GM19463 (cell line): ENCODE data around the gene F8.
"Not testable (repeated sequence)": the region's sequence is repeated elsewhere in the genome, so short reads cannot be mapped to it uniquely, and the experiment has no call there.

Experiments used
- ATAC-seq: cut with Tn5 transposase; IDR thresholded peaks from one replicate; pipeline ENCODE4 v1.9.1; 2021; ENCODE audit warnings: mild to moderate bottlenecking, moderate library complexity; ENCODE audit not compliant: unreplicated experiment

Gene F8

GRCh38 chrX:154987940-154988339 is 34.6 kb downstream of the F8 start:
- no peak for ATAC-seq

GRCh38 chrX:154986826-154987575 is 35.5 kb downstream of the F8 start:
- no peak for ATAC-seq

DNA sequence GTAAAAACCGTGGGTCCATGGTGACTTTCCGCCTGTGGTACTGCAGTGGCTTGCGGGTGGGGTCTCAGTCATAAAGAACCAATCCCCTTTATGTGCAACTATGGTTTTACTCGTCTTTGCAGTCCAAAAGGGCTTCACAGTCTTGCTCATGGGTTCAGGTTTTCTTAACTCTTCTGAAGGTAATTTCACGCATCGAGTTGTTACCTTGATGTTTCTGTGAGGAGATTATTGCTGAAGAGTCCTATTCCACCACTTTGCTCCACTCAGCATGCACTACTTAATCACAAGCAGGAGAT is 41.5 kb downstream of the F8 start:
- ATAC-seq = no peak

DNA sequence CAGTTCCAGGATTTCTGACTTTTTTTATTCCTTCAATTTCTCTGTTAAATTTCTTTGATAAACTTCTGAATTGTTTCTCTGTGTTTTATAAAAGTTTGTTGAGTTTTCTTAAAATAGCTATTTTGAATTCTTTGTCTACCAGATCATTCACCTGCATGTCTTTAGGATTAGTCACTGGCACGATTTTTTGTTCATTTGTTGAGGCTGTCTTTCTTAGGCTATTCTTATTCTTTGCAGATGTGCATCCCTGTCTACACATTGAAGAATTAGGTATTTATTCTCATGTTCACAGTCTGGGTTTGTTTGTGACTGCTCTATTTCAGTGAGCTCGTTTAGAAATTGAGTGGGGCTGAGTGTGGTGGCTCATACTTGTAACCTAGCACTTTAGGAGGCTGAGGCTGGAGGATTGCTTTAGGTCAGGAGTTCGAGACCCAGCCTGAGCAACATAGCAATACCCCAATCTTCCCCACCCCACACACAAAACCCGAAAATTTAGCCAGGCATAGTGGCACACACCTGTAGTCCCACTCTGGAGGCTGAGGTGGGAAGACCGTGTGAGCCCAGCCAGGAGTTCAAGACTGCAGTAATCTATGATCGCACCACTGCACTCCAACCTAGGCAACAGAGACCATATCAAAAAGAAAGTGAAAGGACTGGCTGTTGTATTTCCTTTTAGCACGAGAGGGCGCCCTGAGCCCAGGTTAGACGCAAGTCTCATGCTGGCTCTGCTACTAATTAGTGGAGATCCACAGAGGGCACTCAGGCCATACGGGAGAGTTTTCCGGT is 42.0 kb downstream of the F8 start:
- ATAC-seq = peak; percentile 99

- ATAC-seq = no peak
Measured at GRCh38 chrX:154979629-154980028, 42.9 kb downstream of the F8 start.

GRCh38 chrX:154968353-154968752 is 54.2 kb downstream of the F8 start:
- ATAC-seq = no peak

DNA sequence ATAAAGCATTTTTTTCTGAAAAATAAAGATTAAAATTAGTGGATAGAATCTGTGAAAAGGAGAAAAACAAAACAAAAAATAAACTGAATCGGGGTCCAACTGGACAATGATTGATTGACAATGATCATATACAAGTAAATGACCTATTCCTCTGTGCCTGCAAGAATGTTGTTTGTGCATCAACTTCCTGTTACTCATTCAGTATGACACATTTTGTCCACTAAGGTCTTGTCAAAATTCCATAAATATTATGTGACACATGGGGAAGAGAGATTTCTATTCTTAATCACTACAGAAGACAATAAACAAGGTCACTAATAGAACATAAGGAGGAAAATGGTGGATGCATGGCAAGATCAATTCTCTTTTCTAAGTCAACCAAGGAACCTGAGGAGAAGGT is 54.9 kb downstream of the F8 start:
- ATAC-seq = no peak

DNA sequence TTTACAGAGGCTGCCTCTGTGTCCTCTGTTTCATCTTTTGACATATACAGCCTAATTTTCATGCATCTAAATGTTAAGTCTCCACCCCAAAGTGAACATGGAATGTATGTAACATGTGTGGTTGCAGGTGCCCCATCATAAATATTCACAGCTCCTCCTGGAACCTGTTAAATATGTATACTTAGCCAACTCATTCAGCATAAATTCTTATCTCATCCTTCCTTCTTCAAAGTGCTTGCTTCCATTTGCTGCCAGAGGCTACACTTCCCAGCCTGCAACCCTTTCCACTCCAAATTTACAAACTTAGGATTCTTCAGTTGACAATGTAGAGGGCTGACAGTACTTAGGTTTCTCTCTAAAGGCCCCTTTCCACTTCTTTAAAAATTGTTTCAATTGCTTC is 60.6 kb downstream of the F8 start:
- no peak for ATAC-seq

- ATAC-seq = not testable (repeated sequence)
Measured at GRCh38 chrX:154955799-154956198, 66.7 kb downstream of the F8 start.

DNA sequence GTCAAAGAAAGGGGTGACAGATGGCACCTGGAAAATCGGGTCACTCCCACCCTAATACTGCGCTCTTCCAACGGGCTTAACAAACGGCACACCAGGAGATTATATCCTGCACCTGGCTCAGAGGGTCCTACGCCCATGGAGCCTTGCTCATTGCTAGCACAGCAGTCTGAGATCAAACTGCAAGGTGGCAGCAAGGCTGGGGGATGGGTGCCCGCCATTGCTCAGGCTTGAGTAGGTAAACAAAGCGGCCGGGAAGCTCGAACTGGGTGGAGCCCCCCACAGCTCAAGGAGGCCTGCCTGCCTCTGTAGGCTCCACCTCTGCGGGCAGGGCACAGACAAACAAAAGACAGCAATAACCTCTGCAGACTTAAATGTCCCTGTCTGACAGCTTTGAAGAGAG is 83.3 kb downstream of the F8 start:
- not testable (repeated sequence) for ATAC-seq

- not testable (repeated sequence) for ATAC-seq
Measured at GRCh38 chrX:154924771-154925170, 97.8 kb downstream of the F8 start.

- ATAC-seq = no peak
Measured at GRCh38 chrX:154918060-154918483, 104.5 kb downstream of the F8 start.

DNA sequence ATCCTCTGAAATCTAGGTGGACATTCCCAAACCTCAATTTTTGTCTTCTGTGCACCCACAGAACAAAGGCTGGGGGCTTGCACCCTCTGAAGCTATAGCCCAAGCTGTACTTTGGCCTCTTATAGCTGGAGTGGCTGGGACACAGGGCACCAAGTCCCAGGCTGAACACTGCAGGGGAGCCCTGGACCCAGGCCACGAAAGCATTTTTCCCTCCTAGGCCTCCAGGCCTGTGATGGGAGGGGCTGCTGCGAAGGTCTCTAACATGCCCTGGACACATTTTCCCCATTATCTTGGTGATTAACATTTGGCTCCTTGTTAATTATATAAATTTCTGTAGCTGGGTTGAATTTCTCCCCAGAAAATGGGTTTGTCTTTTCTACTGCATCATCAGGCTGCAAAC is 108.5 kb downstream of the F8 start:
- ATAC-seq = no peak

- ATAC-seq = not testable (repeated sequence)
Measured at GRCh38 chrX:154910528-154910927, 112.0 kb downstream of the F8 start.

GRCh38 chrX:154910048-154910447 is 112.5 kb downstream of the F8 start:
- not testable (repeated sequence) for ATAC-seq

DNA sequence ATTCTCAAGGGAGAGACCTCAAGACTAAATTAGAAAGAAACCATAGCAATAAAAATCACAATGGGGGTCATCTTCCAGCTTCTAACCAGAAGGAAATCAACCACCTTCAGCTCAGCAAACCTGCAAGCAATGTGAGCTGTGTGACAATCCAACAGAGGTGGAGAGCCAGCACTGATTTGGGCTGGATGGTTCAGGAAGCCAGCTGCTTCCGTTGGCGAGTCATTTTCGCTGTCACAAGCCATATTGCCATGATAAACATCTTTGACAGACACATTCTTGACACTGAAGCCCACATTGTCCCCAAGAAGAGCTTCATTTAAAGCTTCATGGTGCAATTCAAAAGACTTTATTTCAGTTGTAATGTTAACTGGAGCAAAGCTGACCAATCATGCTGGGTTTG is 113.7 kb downstream of the F8 start:
- no peak for ATAC-seq

GRCh38 chrX:154902408-154902807 is 120.1 kb downstream of the F8 start:
- ATAC-seq = no peak

- no peak for ATAC-seq
Measured at GRCh38 chrX:154900323-154900722, 122.2 kb downstream of the F8 start.

GRCh38 chrX:154892296-154892695 is 130.2 kb downstream of the F8 start:
- no peak for ATAC-seq

GRCh38 chrX:154890990-154891639 is 131.4 kb downstream of the F8 start:
- no peak for ATAC-seq

- ATAC-seq = peak; percentile 47
Measured at GRCh38 chrX:154886789-154887221, 135.7 kb downstream of the F8 start.
